H1 (cell line): ENCODE data around the gene GMCL2.

Experiments used
- BRCA1 ChIP-seq: IDR thresholded peaks from 2 replicates; pipeline ENCODE4 v1.6.1; 2012; ENCODE audit warnings: low read depth, low read length, improper control_type of control experiment
- CHD1 ChIP-seq: IDR thresholded peaks from 2 replicates; pipeline ENCODE4 v1.6.1; 2012; ENCODE audit warnings: low read depth, low read length, improper control_type of control experiment
- CTCF ChIP-seq, 3 experiments: IDR thresholded peaks; 1 replicate in 2 of 3; 2 replicates in 1 of 3; pipeline versions ENCODE4 v1.5.1 to v1.6.1; 2011; ENCODE audit warnings: low read length in 3 of 3, mild to moderate bottlenecking in 3 of 3, inconsistent platforms in 2 of 3, low read depth in 1 of 3, moderate library complexity in 1 of 3; ENCODE audit not compliant: insufficient read depth in 1 of 3; ENCODE audit errors: control extremely low read depth in 1 of 3
- EP300 ChIP-seq, 2 experiments: IDR thresholded peaks; 1 replicate in 1 of 2; 2 replicates in 1 of 2; pipeline ENCODE4 v1.6.1; 2011 to 2012; ENCODE audit warnings: low read depth in 2 of 2, low read length in 2 of 2, mild to moderate bottlenecking in 2 of 2, borderline replicate concordance in 1 of 2, inconsistent platforms in 1 of 2, moderate library complexity in 1 of 2
- EZH2 ChIP-seq: fragments of 200-600 bp; sonication (generic); IDR thresholded peaks from 2 replicates; pipeline ENCODE4 v1.7.1; 2012; ENCODE audit warnings: low read depth, mild to moderate bottlenecking, moderate library complexity, low read length, inconsistent platforms; ENCODE audit not compliant: severe bottlenecking
- HDAC2 ChIP-seq, 2 experiments: fragments of 300-600 bp in 1 of 2; sonication (generic) in 1 of 2; IDR thresholded peaks; 2 replicates each; pipeline ENCODE4 v1.6.1; 2011 to 2012; ENCODE audit warnings: low read depth in 2 of 2, low read length in 2 of 2, mild to moderate bottlenecking in 2 of 2, moderate library complexity in 2 of 2, borderline replicate concordance in 1 of 2, inconsistent platforms in 1 of 2
- MAFK ChIP-seq: IDR thresholded peaks from 2 replicates; pipeline ENCODE4 v1.6.1; 2012; ENCODE audit warnings: low read depth, mild to moderate bottlenecking, improper control_type of control experiment, low read length
- POLR2A ChIP-seq, 2 experiments: IDR thresholded peaks; 1 replicate in 1 of 2; 2 replicates in 1 of 2; pipeline ENCODE4 v1.6.1; 2011; ENCODE audit warnings: low read depth in 2 of 2, low read length in 2 of 2, mild to moderate bottlenecking in 2 of 2; ENCODE audit errors: control extremely low read depth in 1 of 2
- RAD21 ChIP-seq, 2 experiments: IDR thresholded peaks in 1 of 2; conservative IDR thresholded peaks in 1 of 2; 2 replicates each; pipeline ENCODE4 v1.6.1; 2011; ENCODE audit warnings: low read depth in 2 of 2, low read length in 2 of 2, improper control_type of control experiment in 1 of 2, inconsistent platforms in 1 of 2, mild to moderate bottlenecking in 1 of 2, moderate library complexity in 1 of 2

DNA sequence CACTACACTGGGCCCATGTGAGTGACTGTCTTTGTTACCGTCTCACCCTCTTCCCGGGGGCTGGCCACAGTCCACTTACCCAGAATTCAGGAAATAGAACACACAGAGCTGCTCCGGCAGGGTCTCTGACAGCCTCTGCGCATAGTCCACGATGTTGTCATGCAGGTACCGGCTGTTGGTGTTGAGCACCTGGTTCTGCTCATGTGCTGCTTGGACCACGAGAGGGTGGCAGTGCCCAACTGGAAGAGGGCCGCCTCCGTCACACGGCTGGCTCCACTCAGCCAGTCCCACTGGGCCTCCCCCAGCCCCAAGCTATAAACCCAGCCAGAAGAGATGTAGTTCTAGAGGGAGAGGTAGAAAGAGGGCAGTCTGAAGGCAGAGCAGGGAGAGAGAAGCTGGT, 42.7 kb upstream of the GMCL2 start:
- TF ChIP-seq CTCF (IDR thresholded peaks at IDR 0.05; ENCODE audit: control extremely low read depth in 1 of 3, insufficient read depth in 1 of 3, low read depth in 1 of 3, low read length in 3 of 3) (no peak), HDAC2 (IDR thresholded peaks at IDR 0.05; ENCODE audit: borderline replicate concordance in 1 of 2, low read depth in 2 of 2, low read length in 2 of 2) (no peak), EP300 (IDR thresholded peaks at IDR 0.05; ENCODE audit: borderline replicate concordance in 1 of 2, low read depth in 2 of 2, low read length in 2 of 2) (no peak), MAFK (no peak), RAD21 (IDR thresholded peaks at IDR 0.05 in 1 of 2, conservative IDR thresholded peaks at IDR 0.05 in 1 of 2; ENCODE audit: low read depth in 2 of 2, low read length in 2 of 2) (no peak), CHD1 (no peak), BRCA1 (no peak), EZH2 (no peak), POLR2A (IDR thresholded peaks at IDR 0.05; ENCODE audit: control extremely low read depth in 1 of 2, low read depth in 2 of 2, low read length in 2 of 2) (no peak)
